ENCODE data around the gene OXSR1.

Gene OXSR1

DNA sequence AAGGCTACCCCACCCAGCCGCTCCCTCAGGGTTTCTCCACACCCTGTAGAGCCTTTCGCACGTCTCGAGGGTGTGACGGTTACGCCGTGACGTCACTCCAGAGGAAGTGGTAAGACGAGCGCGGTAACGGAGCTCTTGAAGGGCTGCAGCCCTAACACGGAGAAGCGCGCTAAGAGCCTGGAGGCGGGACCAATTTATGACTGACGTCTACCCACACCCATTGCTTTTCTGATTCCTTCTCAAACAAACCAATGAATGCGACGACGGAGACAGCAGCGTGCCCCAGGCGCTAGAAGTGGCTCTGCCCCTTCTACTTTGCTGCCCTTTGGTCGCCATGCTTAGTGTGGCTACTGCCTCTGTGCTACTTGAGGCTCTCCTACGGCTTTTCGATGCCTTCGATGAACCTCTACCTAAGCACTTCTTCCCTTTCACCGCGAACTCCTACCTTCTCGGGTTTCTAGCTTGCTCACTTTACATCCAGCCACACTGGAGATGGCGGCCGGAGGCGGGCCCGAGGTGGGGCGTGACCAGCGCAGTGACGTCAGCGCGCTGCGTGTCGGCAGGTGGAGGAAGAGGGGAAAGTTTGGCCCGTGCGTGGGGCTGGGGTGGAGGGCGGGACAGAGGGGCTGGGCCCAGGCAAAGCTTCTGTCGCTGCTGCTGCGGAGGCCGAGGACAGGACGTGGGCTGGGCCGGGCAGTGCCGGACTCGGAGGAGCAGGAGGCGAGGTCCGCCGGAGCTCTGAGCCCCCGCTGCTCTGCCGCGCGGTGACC lies at the start of gene OXSR1:
OXSR1 (plus strand) TSS at position 586 of the 770 bp plus-strand sequence. CDS start 340 bp downstream, outside the sequence.
- DNase-seq = peak; percentile 99

DNA sequence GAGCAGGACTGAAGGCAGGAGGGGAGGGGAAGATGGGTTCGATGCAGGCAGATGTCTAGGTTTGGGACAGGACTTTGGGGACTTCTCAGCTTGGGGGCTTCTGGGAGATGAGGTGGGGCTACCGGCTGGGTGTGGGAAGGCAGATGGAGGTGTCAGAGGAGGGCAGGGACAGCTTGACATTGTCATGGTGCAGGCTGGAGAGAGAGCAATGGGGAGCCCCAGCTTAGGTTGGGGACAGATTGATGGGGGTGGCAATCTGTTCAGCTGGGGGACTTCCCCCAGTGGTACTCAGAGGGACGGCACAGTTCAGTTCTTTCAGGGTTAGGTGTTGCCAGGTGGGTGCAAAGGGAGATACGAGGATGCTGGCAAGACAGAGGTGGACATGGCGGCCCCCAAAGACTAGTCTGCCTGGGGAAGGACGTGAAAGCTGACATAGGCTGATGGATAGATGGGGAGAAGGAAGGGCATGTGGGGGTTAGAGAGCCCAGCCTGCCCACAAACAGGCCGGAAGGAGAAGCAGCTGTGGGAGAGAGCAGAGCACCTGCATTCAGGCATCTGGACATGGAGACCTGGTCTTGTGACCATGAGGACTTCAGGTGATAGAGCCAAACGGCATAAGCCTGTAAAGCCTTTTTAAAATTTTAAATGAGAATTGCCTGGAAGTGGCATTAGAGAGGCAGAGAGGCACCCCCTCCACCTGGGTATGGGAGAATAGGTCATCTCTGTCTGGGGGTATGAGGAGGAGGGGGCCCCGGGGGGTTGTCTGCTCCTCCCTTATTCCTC lies 49.5 kb upstream of the OXSR1 start:
- DNase-seq = no peak

DNA sequence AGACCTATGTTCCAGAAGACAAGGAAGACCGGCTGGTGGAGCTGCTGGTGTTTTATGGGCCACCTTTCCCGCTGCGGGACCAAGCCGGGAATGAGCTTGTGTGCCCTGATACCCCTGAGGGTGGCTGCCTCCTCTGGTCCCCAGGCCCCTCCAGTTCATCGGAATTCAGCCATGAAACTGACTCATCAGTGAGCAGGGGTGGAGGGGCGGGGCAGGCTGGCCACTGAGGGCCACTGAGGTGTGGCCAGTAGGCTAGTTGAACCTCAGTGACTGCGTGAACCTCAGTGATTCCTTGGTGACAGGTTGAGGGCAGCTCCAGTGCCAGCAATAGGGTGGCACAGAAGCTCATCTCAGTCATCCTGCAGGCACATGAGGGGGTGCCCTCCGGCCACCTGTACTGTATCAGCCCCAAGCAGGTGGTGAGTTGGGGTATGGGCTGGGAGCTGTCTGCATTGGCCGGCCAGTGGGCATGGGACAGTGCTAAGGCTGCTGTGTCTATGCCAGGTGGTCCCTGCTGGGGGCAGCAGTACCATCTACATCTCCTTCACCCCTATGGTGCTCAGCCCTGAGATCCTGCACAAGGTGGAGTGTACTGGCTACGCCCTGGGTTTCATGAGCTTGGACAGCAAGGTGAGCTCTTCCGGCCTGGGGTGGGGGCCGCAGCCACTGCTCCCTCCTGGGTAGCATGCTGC lies 48.7 kb upstream of the OXSR1 start:
- no peak for DNase-seq

DNA sequence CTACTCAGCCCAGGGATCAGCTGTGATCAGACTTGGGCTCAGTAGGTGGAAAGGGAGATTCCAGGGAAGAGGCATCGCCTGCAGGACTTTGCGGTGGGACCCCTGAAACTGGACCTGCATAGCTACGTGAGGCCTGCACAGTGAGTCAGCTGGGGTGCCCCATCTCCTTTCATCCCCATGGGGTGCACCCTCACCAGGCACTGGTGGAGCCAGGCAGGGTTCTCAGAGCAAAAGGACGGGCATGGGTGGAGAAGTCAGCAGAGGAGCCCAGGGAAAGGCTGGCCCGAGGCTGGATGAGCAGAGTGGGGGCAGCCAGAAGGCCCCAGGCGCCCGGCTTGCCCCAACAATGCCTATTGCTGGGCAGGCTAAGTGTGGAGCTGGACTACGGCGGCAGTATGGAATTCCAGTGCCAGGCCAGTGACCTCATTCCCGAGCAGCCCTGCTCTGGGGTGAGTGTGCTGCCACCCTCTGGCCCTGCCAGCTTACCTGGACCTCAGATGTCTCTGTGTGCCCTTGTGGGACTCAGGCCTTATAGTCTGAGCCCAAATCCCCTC lies 48.1 kb upstream of the OXSR1 start:
- DNase-seq = no peak

DNA sequence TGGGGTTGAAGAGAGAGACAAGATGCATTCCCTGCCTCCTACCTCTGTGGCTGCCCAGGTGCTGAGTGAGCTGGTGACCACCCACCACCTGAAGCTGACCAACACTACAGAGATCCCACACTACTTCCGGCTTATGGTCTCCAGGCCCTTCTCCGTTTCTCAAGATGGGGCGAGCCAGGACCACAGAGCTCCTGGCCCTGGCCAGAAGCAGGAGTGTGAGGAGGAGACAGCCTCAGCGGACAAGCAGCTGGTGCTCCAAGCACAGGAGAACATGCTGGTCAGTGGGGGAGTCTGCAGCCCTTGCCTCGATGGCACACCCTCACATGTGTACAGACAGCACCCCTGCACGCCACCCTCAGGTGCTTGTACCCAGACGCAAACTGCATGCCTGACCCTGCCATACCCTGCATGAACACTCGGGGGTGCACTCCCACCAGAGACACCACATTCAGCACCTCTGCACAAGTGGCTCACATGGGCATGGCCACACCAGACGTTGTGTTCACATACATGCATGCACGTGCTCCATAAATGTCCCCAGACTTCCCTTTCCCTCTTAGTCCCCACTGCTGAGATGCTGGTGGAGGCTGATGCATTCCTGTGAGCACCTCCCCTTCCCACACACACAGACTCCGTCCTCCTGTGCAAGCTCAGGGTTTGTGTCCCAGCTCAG lies 47.5 kb upstream of the OXSR1 start:
- DNase-seq = peak; percentile 8

DNA sequence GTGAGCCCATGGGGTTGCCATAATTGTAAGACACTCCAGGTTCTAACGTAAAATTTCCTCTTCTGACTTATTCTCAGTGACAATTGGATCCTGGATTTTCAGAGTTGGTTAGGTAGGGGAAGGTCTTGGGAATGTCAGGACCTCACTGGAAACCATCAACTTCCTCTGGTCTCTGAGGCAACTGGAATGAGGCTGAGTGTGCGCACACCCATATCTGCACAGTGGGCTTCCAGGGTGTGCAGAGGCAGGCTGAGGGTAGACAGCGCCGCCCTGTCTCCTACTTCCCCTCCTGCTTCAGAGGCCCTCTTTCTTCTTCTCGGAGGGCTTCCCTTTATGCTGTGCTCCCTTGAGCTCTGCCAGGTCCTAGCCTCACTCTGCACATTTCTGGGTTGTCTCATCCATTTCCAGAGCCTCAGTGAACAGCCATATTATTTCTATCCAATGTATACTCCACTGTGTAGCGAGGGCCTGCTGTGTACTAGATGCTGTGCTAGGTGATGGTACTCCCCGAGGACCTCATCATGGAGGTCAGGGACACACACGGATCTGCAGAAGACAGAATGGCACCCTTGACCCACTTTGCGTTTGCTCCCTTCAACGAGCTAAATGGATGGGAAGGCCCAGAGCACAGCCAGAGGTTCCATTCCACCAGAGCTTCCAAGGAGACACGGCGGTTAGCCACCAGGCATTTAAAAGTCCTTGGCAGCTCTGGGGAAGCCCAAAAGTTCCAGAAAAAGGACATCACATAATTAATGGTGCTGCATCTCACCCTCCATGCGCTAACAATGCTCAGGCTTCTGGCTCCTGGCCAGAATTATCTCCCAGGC lies 46.7 kb upstream of the OXSR1 start:
- no peak for DNase-seq

DNA sequence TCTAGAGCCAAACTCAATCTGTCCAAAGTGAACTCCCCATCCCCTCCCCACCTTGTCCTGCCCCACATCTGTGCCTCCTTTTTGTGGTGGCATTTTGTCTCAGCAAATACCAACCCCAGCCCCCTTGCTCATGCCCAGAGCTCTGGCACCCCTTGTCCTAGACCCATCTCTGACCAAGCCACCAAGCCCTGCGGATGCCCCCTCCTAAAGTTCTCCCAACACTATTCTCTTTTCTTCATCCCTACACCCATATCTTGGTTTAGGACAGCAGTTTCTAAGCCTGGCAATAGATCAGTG lies 46.1 kb upstream of the OXSR1 start:
- DNase-seq = no peak

DNA sequence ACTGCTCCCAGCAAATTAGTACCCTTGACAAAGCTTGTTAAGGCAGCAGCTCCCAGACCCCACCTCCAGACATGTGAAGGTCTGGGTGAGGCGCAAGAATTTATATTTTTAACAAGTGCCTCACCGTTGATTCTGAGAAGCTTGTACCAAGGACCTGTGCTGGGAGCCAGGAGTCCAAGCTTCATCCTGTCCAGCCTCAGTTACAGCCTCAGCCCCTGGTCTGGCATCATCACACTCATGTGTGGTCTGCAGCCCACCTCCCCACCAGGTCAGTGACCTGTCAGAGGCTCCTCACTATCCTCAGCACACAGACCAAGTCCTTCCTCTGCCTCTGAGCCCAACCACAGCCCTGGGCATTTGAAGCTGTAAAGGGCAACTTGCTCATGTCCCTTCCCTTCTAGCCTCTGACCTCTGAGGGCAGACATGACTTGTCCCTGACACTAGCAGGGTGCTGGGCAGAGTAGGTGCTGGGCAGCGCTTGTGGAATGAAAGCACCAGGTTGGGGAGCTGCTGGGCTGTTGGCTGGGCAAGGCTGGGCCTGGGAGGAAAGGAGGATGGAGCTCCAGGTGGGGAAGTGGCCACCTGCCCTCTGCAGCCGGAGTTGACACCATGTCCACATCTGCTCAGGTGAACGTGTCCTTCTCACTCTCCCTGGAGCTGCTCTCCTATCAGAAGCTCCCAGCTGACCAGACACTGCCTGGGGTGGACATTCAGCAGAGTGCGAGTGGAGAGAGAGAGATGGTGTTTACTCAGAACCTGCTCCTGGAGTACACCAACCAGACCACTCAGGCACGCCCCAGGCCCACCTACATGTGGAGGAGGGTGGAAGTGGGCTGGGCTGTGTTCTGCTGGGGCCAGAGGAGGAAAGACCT lies 45.3 kb upstream of the OXSR1 start:
- DNase-seq = no peak

DNA sequence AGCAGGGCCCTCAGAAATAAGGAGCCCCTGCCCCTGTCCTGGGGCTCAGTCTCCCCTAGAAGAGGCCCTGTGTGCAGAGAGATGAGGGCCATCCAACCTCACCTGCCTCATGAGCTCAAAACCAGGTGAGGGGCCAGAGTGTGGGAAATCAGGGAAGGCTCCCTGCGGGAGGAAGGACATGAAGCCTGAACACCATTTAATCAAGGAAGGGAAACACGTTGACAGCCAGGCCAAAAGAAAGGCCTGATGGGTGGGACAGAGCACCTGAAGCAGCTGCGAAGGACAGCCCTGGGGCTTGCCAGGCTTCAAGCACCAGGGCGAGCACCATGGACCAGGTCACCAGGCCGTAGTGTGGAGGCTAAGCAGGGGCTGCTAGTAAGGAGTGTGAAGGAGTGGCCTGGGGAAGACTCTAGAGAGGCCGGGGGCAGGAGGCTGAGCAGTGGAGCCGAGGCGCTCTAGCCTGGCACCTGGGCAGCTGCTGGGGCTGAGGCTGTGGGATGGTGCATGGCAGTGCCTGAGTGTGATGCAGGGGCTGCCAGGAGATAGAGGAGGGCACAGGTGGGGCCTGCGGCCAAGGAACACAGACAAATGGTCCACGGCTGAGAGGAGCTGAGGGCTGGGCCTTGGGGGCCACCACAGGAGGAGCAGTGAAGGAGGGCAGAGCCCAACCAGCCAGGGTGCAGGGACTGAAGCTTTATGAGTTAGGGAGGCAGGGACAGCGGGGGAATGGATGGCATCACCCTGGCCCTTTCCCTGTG lies 44.5 kb upstream of the OXSR1 start:
- DNase-seq = no peak

DNA sequence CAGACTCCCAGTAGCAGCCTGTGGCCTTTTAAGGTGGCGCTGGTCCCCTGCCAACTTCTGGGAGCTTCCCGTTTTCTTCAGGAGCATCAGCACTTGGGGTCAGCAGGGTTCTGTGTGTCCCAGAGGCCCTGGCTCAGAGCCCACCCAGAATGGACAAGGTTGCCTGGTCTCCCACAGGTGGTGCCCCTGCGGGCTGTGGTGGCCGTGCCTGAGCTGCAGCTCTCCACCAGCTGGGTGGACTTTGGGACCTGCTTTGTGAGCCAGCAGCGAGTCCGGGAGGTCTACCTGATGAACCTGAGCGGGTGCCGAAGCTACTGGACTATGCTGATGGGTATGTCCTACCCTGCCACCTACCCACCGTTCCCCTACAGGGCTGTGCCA lies 43.9 kb upstream of the OXSR1 start:
- no peak for DNase-seq

DNA sequence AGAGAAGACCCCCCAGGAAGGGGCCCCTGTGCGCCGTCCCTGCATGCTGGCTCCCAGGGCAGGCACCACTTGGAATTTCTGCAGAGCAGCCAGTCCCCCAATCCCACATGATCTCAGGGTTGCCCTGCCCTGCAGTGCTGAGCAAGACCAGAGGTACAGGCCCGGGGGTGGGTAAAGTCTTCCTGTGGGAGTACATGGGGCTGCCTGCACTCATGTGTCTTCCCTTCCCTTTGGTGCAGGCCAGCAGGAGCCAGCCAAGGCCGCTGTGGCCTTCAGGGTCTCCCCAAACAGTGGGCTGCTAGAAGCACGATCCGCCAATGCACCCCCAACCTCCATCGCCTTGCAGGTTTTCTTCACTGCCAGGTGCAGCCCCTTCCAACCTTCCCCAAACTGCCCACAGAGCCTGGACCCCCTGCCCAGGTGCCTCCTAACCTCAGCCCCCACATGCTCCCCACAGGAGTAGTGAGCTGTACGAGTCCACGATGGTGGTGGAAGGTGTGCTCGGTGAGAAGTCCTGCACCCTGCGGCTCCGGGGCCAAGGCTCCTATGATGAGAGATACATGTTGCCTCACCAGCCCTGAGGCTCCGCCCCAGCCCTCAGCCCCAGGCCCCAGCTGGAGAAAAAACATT lies 43.4 kb upstream of the OXSR1 start:
- DNase-seq = no peak

DNA sequence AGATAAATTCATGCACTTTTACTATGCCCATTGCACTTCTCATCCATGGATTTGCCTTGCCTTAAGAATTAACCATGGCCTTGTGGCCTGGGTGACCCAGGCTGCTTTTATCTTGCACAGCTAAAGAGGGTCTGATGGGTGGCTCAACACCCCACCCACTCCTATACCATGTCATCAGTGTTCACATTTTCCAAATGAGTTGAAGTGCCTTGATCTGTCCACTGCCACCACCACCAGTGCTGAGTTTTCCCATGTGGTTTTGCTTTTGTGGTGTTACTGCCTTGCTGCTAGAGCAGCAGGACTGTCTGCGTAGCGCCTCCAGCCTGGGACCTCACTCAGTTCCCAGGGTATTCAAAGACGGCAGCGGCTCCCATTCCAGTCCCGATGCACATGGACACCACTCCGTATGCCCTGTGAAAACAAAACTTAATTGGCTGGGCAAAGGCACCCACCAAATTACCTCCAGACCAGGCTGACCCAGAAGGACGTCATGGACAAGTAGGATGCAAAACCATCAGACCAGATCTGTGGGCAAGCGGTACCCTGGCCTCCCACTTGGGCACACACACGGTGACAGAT lies 42.5 kb upstream of the OXSR1 start:
- no peak for DNase-seq

DNA sequence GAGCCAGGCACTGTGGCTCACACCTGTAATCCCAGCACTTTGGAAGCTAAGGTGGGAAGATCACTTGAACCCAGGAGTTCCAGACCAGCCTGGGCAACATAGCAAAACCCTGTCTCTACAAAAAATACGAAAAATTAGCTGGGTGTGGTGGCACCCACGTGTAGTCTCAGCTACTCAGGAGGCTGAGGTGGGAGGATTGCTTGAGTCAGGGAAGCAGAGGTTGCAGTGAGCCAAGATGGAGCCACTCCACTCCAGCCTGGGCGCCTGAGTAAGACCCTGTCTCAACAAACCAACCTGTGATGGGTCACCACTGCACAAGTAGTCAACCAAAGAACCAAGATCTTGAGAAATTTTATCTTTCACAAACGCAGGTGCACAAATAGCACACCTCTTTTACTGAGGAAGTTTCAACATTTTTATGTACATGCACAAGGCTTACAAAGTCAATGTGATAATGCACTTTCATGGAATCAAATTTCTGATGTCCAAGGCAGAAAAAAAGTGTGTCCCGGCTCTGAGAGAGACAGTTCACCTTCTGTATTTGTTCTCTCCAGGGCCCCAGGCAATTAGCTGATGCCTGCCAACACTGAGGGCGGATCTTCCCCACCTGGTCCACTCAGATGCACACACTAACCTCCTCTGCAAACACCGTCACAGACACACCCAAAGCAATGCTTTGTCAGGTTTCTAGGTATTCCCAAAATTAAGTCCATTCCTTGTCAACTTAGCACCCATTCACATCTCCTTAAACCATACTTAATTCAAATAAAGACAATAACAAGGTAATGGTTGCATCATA lies 40.8 kb upstream of the OXSR1 start:
- DNase-seq = no peak

DNA sequence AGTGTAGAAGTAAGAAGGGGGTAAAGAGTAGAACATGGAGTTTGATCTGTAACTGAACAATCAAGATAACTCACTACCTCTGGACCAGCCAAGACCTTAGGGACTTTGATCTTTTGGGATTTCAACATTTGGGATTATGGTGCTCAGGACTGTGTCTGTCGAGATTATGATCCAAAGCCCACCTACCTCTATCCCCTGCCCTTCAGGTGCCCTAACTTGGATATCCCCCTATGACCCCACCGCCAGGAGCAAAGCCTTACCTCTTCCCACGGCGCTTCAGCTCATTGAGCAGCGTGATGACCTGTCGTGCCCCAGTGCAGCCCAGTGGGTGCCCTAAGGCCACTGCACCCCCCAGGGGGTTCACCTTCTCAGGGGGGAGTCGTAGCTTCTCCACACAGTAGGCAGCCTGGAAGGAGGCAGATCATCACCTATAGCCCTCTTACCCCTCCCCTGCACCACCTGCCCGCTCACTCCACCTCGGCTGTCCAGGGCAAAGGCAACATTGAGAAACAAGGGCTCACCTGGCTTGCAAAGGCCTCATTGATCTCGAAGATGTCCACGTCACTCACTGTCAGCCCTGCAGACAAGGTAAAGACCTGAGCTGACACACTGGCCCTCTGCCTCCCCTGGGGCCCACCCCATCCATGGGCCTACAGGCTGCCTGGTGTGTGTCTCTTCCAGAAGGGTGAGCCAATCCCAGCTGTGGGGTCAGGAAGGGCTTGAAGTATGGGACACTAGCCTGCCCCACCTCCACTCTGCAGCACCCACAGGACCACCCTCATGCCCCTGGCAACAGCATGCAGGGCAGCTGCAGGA lies 39.8 kb upstream of the OXSR1 start:
- DNase-seq = no peak

DNA sequence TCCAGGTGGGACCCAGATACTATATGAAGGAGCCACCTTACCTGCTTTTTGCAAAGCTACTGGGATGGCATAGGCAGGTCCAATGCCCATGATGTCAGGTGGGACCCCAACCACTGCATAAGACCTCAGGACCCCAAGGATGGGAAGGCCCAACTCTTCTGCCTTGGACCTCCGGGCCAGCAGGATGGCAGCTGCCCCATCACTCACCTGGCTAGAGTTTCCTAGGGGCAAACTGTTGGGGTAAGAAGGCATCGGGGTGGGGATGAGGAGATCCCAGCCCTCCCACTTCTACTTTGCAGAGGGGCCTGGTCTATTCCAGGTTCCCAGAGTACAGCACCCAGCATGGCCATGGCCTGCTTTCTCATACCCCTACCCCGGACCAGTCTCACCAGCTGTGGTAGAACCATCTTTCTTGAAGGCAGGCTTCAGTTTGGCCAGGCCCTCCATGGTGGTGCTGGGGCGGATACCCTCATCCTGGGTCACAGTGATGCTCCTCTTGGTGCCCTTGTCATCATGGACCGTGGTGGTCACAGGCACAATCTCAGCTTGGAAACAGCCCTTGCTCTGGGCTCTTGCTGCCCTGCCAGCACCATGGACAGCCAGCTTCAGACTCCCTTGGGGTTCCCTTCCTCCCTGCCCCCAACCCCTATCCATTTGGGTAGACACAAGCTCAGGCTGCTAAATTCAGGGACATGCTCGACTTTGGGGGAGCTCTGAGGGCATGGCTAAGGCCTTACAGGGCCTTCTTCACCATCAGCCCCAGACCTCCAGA lies 39.0 kb upstream of the OXSR1 start:
- no peak for DNase-seq

DNA sequence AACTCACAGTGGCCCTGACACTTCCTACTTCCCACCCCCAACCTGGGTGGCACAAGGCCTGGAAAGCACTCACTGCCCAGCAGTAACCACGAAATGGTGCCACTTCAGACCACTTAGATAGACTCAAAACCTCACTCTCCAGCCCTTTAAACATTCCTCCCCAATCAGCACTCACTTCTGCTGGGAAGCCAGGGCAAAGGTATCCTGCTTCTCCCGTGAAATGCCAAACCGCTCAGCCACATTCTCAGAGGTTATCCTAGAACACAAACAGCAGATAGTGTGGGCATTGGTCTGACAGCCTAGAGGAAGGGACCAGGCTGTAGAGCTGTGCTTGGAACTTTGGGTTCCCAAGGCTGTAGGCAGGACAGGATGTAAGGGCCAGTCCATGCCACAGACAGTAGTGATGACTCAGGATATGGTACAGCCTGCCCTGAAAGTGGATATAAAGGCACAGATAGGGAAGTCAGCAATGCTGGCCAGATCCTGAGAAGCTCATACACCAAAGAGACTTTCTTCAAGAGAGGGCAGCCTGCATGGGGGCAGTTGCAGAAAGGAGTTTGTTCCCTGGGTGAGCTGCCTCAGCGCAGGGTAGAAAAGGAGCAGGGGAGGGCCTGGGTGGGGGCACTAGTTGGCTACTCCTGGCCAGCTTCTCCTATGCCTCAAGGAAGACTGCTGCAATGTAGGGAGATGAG lies 37.6 kb upstream of the OXSR1 start:
- DNase-seq = no peak
